SK-N-MC (cell line): ENCODE results near the gene HMGN4.

Experiments used
- EZH2 ChIP-seq: fragments of 200-600 bp; sonication (generic); IDR thresholded peaks from one replicate; pipeline ENCODE4 v1.6.1; 2017; ENCODE audit warnings: antibody characterized with exemption
- POLR2AphosphoS5 ChIP-seq: IDR thresholded peaks from 2 replicates; pipeline ENCODE4 v1.6.1; 2012; ENCODE audit warnings: mild to moderate bottlenecking, low read depth, low read length, borderline replicate concordance

DNA sequence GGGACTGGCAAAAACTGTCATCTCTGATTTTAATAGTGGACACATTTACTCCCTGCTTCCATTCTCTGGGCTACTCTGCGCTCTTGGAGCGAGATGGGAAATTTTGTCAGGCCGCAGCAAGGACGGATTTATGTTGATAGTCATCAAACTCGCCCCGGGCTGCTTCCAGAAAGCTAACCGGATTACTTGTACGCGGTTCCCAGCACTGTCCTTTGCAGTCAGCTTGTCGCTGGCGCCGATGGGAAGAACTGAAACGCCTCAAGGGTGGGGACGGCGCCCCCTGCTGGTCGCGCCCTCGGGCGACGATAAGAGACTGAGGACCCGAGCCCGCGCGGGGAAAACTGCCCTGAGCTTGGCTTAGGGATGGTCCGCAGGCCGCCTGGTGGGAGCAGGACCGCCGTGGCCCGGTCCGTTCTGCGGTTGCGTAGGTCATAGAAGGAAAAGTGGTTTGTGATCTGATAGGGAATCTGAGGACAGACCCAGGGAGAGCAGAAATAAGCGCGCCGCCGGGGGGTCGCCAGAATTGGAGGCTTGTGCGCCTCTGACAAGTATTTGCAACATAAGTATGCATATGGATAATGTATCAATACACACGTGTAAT is 57.6 kb downstream of the HMGN4 start:
- TF ChIP-seq POLR2AphosphoS5 = peak; percentile 28; the same call in 1 of the 2 replicates
- no peak for TF ChIP-seq EZH2
